ENCODE data around the gene CCDC39. TPM values are rescaled to one million over a fixed set of nuclear protein-coding genes. Genes with fewer than 3 reads are reported as not detected.

Gene CCDC39
- 1 to 10 TPM in 1 of 2 donors, under 1 TPM in 1; 0.20 to 1.1 TPM for total RNA-seq
- 0.25 TPM for polyA plus RNA-seq (2013, experiment 1 of 2)
- polyA plus RNA-seq (2013, experiment 2 of 2), result not detected
- long read RNA-seq, experiment 1, result 0 reads
- long read RNA-seq, experiment 2, partial matches to known transcripts, result 0 of 2 reads
- long read RNA-seq, experiment 2, other reads (novel, unspliced or antisense), result 2 of 2 reads
- long read RNA-seq, experiment 3, partial matches to known transcripts, result 2 of 2 reads
- long read RNA-seq, experiment 3, other reads (novel, unspliced or antisense), result 0 of 2 reads
- long read RNA-seq, experiment 4, result 0 reads

DNA sequence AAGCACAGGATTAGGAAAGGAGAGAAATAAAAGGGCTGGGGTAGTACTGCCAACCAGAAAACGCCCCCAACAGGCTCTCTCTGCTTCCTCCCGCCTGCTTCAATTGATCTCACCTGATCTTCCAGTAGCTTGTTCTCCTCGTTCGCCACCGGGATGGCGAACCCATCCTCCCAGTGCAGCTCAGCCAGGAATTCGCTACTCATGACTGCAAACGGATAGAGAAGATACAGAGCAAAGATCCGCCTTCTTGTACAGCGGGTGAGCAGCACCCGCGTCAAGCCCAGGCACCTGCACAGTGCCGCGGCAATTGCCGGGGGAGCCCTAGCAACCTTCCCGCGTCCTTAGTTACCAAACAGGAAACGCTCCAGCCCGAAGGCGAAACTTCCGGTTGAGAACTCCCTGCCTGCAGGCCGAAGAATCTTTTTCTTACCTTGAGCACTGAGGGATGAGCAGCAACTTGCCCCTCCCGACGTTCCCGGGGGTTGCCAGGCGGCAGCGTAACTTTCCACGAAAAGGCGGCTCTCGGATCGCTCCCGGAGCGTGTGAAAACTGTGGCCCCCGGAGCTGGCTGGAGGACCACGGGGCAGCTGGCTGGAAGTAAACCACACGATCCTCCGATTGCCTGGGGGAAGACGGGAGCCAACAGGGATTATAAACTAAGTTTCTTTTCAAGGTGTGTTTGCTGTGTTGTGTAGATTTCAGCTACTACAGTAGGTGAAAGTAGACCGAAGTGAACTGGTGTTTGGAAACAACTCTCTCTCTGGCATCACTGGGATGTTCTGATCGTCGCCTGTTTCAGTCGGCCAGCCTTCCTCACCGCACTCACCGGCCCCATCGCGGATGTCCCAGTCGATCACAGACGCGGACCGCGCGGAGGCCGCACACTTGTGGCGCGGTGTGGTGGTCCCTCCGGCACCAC lies at the start of gene CCDC39:
CCDC39 (minus strand) TSS at position 312 of the 919 bp plus-strand sequence; CDS start at position 203, 109 bp downstream.
- Histone ChIP-seq H3K9ac (ENCODE audit: extremely low read depth, low read length, poor library complexity, severe bottlenecking) (peak within 1 kb of the TSS; percentile 63), H3K27ac (ENCODE audit: low read depth, low read length) (peak within 1 kb of the TSS; percentile 14), H3K36me3 (ENCODE audit: control insufficient read depth, insufficient read depth, low read length) (no peaks in the 10 kb centered on the region), H3K27me3 (ENCODE audit: control insufficient read depth, insufficient read depth, low read length, poor library complexity, severe bottlenecking) (peaks cover 17% of the 10 kb centered on the region), H3K4me3 (ENCODE audit: low read length) (peak within 1 kb of the TSS; percentile 93), H3K4me1 (ENCODE audit: control insufficient read depth, insufficient read depth, low read length) (no peaks in the 10 kb centered on the region), H3K9me3 (ENCODE audit: control insufficient read depth, low read length) (no peaks in the 10 kb centered on the region)
- TF ChIP-seq CTCF (conservative IDR thresholded peaks at IDR 0.05), result no peak
- Mint-ChIP-seq H3K4me1 (peaks cover 2% of the 10 kb centered on the region), H3K27ac (peak within 1 kb of the TSS; percentile 89), H3K4me3 (peak within 1 kb of the TSS; percentile 85), H3K9me3 (no peaks in the 10 kb centered on the region), H3K27me3 (ENCODE audit: insufficient read depth) (peaks cover 22% of the 10 kb centered on the region), H3K36me3 (ENCODE audit: low read depth) (no peaks in the 10 kb centered on the region)
- 0% methylated on average over 30 to 56 of the region's 56 CpGs for WGBS, 2 experiments (ENCODE audit: insufficient coverage in 1 of 2, insufficient read length in 1 of 2)
- peak; percentile 96 for DNase-seq

- Histone ChIP-seq H3K4me3 (ENCODE audit: low read length) (no peak overlapping the region), H3K9ac (ENCODE audit: extremely low read depth, low read length, poor library complexity, severe bottlenecking) (no peak overlapping the region), H3K4me1 (ENCODE audit: control insufficient read depth, insufficient read depth, low read length) (no peaks in the 10 kb centered on the region), H3K9me3 (ENCODE audit: control insufficient read depth, low read length) (no peaks in the 10 kb centered on the region), H3K27ac (ENCODE audit: low read depth, low read length) (no peak overlapping the region), H3K36me3 (ENCODE audit: control insufficient read depth, insufficient read depth, low read length) (no peaks in the 10 kb centered on the region), H3K27me3 (ENCODE audit: control insufficient read depth, insufficient read depth, low read length, poor library complexity, severe bottlenecking) (peaks cover 12% of the 10 kb centered on the region)
- Mint-ChIP-seq H3K4me1 (peaks cover 5% of the 10 kb centered on the region), H3K27me3 (ENCODE audit: insufficient read depth) (no peaks in the 10 kb centered on the region), H3K9me3 (no peaks in the 10 kb centered on the region), H3K36me3 (ENCODE audit: low read depth) (no peaks in the 10 kb centered on the region), H3K27ac (no peak overlapping the region), H3K4me3 (no peak overlapping the region)
- DNase-seq, result no peak
- no peak for TF ChIP-seq CTCF (conservative IDR thresholded peaks at IDR 0.05)
- no CpG with 5 or more reads among the region's 1 CpG for WGBS, 2 experiments (ENCODE audit: insufficient coverage in 1 of 2, insufficient read length in 1 of 2)
Measured at GRCh38 chr3:180720012-180720411, 40.7 kb upstream of the CCDC39 start.

DNA sequence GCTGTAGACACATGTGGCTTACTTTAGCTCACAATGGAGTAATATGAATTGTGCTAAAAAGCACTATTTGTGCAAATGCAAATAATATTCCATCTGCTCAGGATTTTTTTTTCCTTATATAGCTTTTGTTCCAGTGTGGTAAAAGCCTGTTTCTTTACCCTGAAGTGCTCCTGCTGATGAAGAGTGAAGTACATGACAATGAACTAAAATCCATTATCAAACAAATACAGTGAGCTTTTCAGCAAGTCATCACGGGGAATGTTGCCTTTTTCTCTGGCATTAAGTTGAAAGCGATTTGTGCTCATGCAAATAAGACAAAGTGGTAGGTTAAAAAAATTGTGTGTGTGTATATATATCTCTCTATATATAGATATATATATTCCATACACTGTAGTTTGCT lies 28.6 kb upstream of the CCDC39 start:
- Mint-ChIP-seq H3K4me1 (peaks cover 11% of the 10 kb centered on the region), H3K27me3 (ENCODE audit: insufficient read depth) (no peaks in the 10 kb centered on the region), H3K36me3 (ENCODE audit: low read depth) (no peaks in the 10 kb centered on the region), H3K27ac (no peak overlapping the region), H3K4me3 (no peak overlapping the region), H3K9me3 (peaks cover 16% of the 10 kb centered on the region)
- Histone ChIP-seq H3K9ac (ENCODE audit: extremely low read depth, low read length, poor library complexity, severe bottlenecking) (no peak overlapping the region), H3K4me3 (ENCODE audit: low read length) (no peak overlapping the region), H3K27ac (ENCODE audit: low read depth, low read length) (no peak overlapping the region), H3K27me3 (ENCODE audit: control insufficient read depth, insufficient read depth, low read length, poor library complexity, severe bottlenecking) (no peaks in the 10 kb centered on the region), H3K36me3 (ENCODE audit: control insufficient read depth, insufficient read depth, low read length) (no peaks in the 10 kb centered on the region), H3K4me1 (ENCODE audit: control insufficient read depth, insufficient read depth, low read length) (peaks cover 3% of the 10 kb centered on the region), H3K9me3 (ENCODE audit: control insufficient read depth, low read length) (peaks cover 10% of the 10 kb centered on the region)
- no peak for DNase-seq
- WGBS, 2 experiments (ENCODE audit: insufficient coverage in 1 of 2, insufficient read length in 1 of 2), result 13% methylated on average over 1 of the region's 2 CpGs; no CpG with 5 or more reads in 1 of the 2 experiments
- TF ChIP-seq CTCF (conservative IDR thresholded peaks at IDR 0.05), result no peak
